Stimulated activated effector memory CD8-positive, alpha-beta T cell treated with anti-CD3 and anti-CD28 coated beads, Interleukin-12 subunit alpha, Interleukin-12 subunit beta, amount 100 ng/mL, for 72 hours (primary cell): Measurements from ENCODE around the gene CACNG1.

Source experiments
- ATAC-seq: fragments of 150-1000 bp; cut with Tn5 transposase; 2 replicates; pipeline ENCODE4 v1.10.0; 2021
- DNase-seq, 2 donors: peaks; one replicate each; pipeline ENCODE4 v3.0.0; 2021 to 2022; ENCODE audit warnings: low spot score in 2 of 2
- H3K27ac Mint-ChIP-seq: one replicate; pipeline ENCODE4 v1.8.0; 2022; ENCODE audit warnings: mild to moderate bottlenecking, mixed read lengths
- H3K36me3 Mint-ChIP-seq: one replicate; pipeline ENCODE4 v1.8.0; 2022; ENCODE audit warnings: mild to moderate bottlenecking, mixed read lengths
- H3K4me1 Mint-ChIP-seq: one replicate; pipeline ENCODE4 v1.8.0; 2022; ENCODE audit warnings: mixed read lengths
- H3K4me3 Mint-ChIP-seq: one replicate; pipeline ENCODE4 v1.8.0; 2022; ENCODE audit warnings: mild to moderate bottlenecking, mixed read lengths
- H3K9me3 Mint-ChIP-seq: one replicate; pipeline ENCODE4 v1.8.0; 2022; ENCODE audit warnings: mixed read lengths

CACNG1 gene, protein sequence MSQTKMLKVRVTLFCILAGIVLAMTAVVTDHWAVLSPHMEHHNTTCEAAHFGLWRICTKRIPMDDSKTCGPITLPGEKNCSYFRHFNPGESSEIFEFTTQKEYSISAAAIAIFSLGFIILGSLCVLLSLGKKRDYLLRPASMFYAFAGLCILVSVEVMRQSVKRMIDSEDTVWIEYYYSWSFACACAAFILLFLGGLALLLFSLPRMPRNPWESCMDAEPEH

DNA sequence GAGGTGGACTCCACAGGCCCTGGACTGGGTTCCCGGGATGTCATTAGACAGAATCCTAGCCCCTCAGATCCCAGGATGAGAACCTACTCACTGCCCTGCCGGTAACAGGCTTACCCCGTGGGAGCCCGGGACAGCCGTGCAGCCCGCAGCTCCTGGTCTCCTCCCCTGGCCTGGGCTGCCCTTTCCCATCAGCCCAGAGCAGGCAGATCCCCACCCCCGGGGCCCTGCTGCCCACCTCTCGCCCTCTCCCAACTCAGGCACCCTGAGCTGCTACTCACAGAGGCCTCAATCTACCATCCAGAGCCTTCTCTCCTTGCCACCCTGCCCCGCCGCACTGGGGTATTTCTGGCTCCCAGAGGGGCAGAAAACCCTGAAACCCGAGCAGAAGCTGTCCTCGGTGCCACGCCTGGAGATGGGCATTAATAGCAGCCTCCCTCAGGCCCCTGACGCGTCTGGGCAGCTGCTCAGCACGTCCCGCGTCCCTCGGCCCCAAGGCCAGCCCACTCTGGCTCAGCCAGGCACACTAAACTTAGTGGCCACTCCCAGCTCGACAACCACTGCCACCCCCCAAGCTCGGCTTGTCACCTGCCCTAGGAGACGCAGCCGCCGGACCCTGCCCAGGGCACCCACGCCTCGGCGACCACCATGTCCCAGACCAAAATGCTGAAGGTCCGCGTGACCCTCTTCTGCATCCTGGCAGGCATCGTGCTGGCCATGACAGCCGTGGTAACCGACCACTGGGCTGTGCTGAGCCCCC is at the start of gene CACNG1:
TSS of gene CACNG1 (plus strand) at position 539 of the 757 bp plus-strand sequence. CDS start at position 646, 107 bp downstream.
- DNase-seq: no peak
- Mint-ChIP-seq H3K4me3 (no peak within 1 kb of the TSS), H3K27ac (no peak within 1 kb of the TSS), H3K4me1 (no peaks in the 10 kb centered on the region), H3K36me3 (no peaks in the 10 kb centered on the region), H3K9me3 (peaks cover 9% of the 10 kb centered on the region)
- no peak for ATAC-seq

GRCh38 chr17:66994930-66995535 is 49.3 kb upstream of the CACNG1 start:
- Mint-ChIP-seq H3K4me1 (no peaks in the 10 kb centered on the region), H3K9me3 (no peaks in the 10 kb centered on the region)
- ATAC-seq: no peak

GRCh38 chr17:66995944-66996343 is 48.4 kb upstream of the CACNG1 start:
- H3K9me3 Mint-ChIP-seq: no peaks in the 10 kb centered on the region
- no peak overlapping the region for H3K4me3 Mint-ChIP-seq
- H3K27ac Mint-ChIP-seq: no peak overlapping the region
- no peak for ATAC-seq
- no peaks in the 10 kb centered on the region for H3K36me3 Mint-ChIP-seq
- DNase-seq: no peak
- H3K4me1 Mint-ChIP-seq: no peaks in the 10 kb centered on the region

More at GRCh38 chr17:66994930-66995535, 49.3 kb upstream of the CACNG1 start:
- Mint-ChIP-seq H3K27ac (no peak overlapping the region), H3K36me3 (no peaks in the 10 kb centered on the region), H3K4me3 (no peak overlapping the region)
- no peak for DNase-seq

DNA sequence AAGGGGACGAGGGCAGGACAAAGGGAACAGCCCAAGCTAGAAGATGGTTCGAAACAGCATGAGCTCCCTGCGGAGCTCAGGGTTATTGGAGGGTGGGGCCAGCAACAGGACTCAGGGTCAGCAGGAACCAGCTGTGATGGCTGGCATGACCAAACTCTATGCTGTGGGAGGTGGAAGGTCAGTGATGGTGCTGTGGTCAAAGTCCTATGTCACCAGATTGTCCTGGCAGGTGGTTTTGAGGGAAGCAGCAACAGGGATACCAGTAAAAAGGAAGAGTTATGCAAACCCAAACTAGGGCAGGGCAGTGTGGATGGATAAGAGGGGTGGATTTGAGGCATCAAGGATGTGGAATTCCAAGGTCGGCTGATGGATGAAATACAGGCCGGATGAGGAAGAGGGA is 47.4 kb upstream of the CACNG1 start:
- Mint-ChIP-seq H3K4me1 (no peaks in the 10 kb centered on the region), H3K4me3 (no peak overlapping the region), H3K9me3 (peaks cover 2% of the 10 kb centered on the region), H3K27ac (no peak overlapping the region), H3K36me3 (no peaks in the 10 kb centered on the region)
- ATAC-seq (no peak), DNase-seq (no peak)

DNA sequence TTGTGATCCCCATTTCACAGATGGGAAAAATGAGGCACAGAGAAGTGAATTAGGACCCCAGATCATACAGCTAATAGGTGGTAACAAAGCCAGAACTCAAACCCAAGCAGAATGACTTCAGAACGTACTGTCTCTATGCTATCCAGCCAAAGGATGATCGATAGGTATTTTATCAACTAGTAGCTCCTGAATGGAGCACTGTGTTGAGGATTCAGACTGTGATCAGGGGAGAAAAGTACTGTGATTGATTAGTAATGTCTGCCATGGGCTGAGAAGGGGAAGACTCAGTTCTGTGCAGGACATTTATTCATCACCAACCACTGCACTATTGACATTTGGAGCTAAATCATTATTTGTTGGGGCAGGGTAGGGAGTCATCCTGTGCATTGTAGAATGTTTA is 41.1 kb upstream of the CACNG1 start:
- H3K27ac Mint-ChIP-seq: no peak overlapping the region
- no peaks in the 10 kb centered on the region for H3K36me3 Mint-ChIP-seq
- no peak for ATAC-seq
- H3K9me3 Mint-ChIP-seq: peaks cover 2% of the 10 kb centered on the region
- H3K4me1 Mint-ChIP-seq: no peaks in the 10 kb centered on the region
- H3K4me3 Mint-ChIP-seq: no peak overlapping the region
- DNase-seq: no peak

DNA sequence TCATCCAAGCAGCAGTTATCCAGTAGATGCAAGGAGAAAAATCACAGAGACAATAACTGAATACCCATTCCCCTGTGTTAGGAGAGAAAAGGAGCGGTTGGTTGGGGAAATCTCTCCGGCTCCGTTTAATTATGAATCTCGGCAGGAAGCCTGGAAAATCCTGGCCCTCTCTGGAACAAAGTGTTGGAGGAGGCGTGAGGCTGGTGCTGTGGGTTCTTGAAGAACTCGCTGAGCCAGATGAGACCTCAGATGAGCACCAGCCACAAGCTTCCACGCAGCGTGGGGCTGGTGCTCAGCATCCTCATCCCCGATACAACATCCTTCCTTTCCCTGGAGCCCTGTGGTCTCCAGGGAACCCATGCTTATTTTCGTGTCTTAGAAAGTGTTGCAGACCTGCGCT is 40.2 kb upstream of the CACNG1 start:
- H3K4me3 Mint-ChIP-seq: no peak overlapping the region
- no peak for DNase-seq

GRCh38 chr17:67007266-67007665 is 37.1 kb upstream of the CACNG1 start:
- Mint-ChIP-seq H3K36me3 (no peaks in the 10 kb centered on the region), H3K9me3 (no peaks in the 10 kb centered on the region), H3K27ac (no peak overlapping the region), H3K4me3 (no peak overlapping the region), H3K4me1 (no peaks in the 10 kb centered on the region)
- ATAC-seq (no peak), DNase-seq (no peak)

More for the DNA sequence above, 40.2 kb upstream of the CACNG1 start:
- no peak for ATAC-seq
- no peaks in the 10 kb centered on the region for H3K4me1 Mint-ChIP-seq
- peaks cover 2% of the 10 kb centered on the region for H3K9me3 Mint-ChIP-seq
- H3K36me3 Mint-ChIP-seq: no peaks in the 10 kb centered on the region
- H3K27ac Mint-ChIP-seq: no peak overlapping the region

GRCh38 chr17:67008101-67008500 is 36.3 kb upstream of the CACNG1 start:
- H3K4me1 Mint-ChIP-seq: no peaks in the 10 kb centered on the region
- H3K27ac Mint-ChIP-seq: no peak overlapping the region

DNA sequence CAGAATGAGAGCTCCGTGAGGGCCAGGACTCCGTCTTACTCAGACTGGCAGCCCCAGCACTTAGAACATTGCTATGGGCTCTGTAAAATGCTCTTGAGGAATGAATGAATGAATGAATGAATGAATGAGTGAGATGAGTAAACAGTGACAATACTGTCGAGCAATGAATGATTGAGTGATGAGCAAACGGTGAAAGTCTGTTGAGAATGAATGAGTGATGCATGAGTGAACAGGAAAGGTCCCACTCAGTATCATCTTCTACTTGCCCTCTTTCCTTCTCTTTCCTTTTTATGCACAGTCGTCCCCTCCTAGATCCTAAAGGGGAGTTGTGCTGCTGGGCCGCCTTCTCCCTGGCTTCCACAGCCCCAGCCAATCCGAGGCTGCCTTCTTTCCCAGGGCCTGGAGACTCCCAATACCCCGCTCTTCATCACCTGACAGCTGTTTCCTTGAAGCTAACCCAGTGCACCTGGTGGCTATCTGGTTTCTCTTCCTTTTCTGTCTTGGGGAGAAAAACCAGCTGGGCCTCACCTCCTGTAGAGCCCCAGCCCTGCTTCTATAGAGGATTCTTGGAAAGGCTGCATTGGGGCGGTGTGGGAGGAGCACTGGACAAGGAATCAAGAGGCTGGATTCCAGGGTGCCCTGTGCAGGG is 32.7 kb upstream of the CACNG1 start:
- H3K4me3 Mint-ChIP-seq: no peak overlapping the region
- H3K36me3 Mint-ChIP-seq: no peaks in the 10 kb centered on the region
- H3K4me1 Mint-ChIP-seq: no peaks in the 10 kb centered on the region
- no peak for DNase-seq
- H3K27ac Mint-ChIP-seq: no peak overlapping the region
- H3K9me3 Mint-ChIP-seq: no peaks in the 10 kb centered on the region
- no peak for ATAC-seq

More at GRCh38 chr17:67008101-67008500, 36.3 kb upstream of the CACNG1 start:
- Mint-ChIP-seq H3K9me3 (no peaks in the 10 kb centered on the region), H3K4me3 (no peak overlapping the region), H3K36me3 (no peaks in the 10 kb centered on the region)
- ATAC-seq (no peak), DNase-seq (no peak)

DNA sequence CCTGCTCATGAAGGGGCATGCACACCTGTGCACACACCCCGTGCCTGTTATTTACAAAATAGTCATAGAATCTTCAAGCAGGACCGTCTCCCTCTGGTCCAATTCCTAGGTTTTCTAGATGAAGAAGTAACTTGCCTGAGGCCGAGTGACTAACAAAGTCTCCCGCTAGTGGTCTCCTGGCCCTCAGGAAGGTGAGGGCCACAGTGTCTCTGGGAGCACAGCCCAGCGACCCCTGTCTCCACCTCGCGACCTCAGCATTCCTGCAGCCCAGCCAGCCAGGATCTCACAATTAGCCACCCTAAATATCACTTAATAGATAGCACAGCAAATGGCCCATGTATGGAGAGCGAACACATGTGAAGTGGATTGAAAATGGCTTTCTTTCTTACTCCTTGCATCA is 30.5 kb upstream of the CACNG1 start:
- Mint-ChIP-seq H3K27ac (no peak overlapping the region), H3K4me1 (no peaks in the 10 kb centered on the region), H3K4me3 (no peak overlapping the region), H3K9me3 (no peaks in the 10 kb centered on the region), H3K36me3 (no peaks in the 10 kb centered on the region)
- DNase-seq (no peak), ATAC-seq (no peak)

DNA sequence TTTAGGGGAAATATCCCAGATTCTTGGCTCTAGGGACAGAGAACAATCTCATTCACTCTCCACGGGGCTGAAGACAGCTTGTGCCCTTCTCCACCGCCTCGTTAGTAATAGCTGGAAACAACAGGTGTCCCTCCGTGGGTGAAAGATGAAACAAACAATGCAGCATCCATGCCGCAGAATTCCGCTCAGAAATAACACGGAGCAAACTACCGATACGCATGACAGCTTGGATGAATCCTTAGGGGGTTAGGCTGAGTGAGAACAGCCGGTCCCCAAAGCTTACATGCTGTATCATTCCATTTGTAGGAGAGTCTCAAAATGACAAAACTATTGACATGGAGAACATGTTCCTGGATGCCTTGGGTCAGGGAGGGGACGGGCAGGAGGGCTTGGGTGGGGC is 29.4 kb upstream of the CACNG1 start:
- H3K27ac Mint-ChIP-seq: no peak overlapping the region
- no peak overlapping the region for H3K4me3 Mint-ChIP-seq
- H3K36me3 Mint-ChIP-seq: no peaks in the 10 kb centered on the region

DNA sequence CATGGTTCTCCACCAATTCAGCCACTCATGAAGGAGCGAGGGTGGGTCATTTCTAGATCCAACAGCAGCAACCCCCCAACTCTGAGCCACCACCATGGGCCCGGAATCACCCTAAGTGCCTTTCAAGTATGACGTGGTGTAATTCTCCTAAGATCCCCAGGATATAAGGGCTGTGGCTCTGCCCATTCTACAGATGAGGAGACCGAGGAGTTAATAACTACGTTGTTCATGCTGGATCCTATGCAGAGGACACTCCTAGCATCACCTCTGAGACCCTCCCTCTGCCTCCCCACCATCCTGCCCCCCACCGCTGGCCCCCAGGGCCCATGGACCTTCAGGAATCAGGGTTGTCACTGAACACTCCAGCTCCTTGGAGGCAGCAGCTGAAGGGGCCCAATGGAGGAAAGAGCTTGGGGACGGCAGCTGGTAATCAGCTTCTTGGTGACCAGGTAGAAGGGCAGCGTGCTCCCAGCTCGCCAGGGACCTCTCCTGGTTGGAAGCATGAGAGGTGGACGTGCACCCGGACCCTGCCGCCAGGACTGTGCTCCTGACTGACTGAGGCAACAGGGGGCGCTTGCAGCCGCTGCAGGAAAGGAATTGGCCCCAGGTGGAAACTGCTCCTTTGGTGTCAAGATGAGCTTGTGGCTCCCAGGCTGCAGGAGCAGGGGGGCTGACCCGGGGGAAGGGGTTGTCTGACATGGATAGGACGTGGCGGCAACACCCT is 28.2 kb upstream of the CACNG1 start:
- H3K4me1 Mint-ChIP-seq: no peaks in the 10 kb centered on the region
- no peak overlapping the region for H3K4me3 Mint-ChIP-seq
- H3K27ac Mint-ChIP-seq: no peak overlapping the region
- ATAC-seq (no peak), DNase-seq (no peak)
- H3K36me3 Mint-ChIP-seq: no peaks in the 10 kb centered on the region
- no peaks in the 10 kb centered on the region for H3K9me3 Mint-ChIP-seq

More for the DNA sequence above, 29.4 kb upstream of the CACNG1 start:
- ATAC-seq (no peak), DNase-seq (no peak)
- no peaks in the 10 kb centered on the region for H3K9me3 Mint-ChIP-seq
- H3K4me1 Mint-ChIP-seq: no peaks in the 10 kb centered on the region

- no peak for DNase-seq
- Mint-ChIP-seq H3K27ac (no peak overlapping the region), H3K4me3 (no peak overlapping the region)
Observed at GRCh38 chr17:67017910-67018309, 26.4 kb upstream of the CACNG1 start.

GRCh38 chr17:67018471-67019434 is 25.6 kb upstream of the CACNG1 start:
- DNase-seq (no peak), ATAC-seq (no peak)
- no peaks in the 10 kb centered on the region for H3K4me1 Mint-ChIP-seq
- no peak overlapping the region for H3K27ac Mint-ChIP-seq
- no peak overlapping the region for H3K4me3 Mint-ChIP-seq
- H3K9me3 Mint-ChIP-seq: no peaks in the 10 kb centered on the region
- no peaks in the 10 kb centered on the region for H3K36me3 Mint-ChIP-seq

More at GRCh38 chr17:67017910-67018309, 26.4 kb upstream of the CACNG1 start:
- Mint-ChIP-seq H3K4me1 (no peaks in the 10 kb centered on the region), H3K9me3 (no peaks in the 10 kb centered on the region), H3K36me3 (no peaks in the 10 kb centered on the region)
- ATAC-seq: no peak
